ENCODE data around the gene MYRIP. TPM values are rescaled to one million over a fixed set of nuclear protein-coding genes. Genes with fewer than 3 reads are reported as not detected.
"Not testable (repeated sequence)": the region's sequence is repeated elsewhere in the genome, so short reads cannot be mapped to it uniquely, and the experiment has no call there.

MYRIP gene
- total RNA-seq, 1 donor: not detected

GRCh38 chr3:39812537-39812936 lies 3.1 kb downstream of the MYRIP start:
- DNase-seq (ENCODE audit: low read depth): no peak
- TF ChIP-seq CTCF (IDR thresholded peaks at IDR 0.05; ENCODE audit: insufficient read depth, low read depth, low read length): peak; percentile 9
- no peak overlapping the region for H3K4me3 ChIP-seq (ENCODE audit: low read depth, low read length)

- TF ChIP-seq CTCF (IDR thresholded peaks at IDR 0.05; ENCODE audit: insufficient read depth, low read depth, low read length): no peak
- H3K4me3 ChIP-seq (ENCODE audit: low read depth, low read length): no peak overlapping the region
- DNase-seq (ENCODE audit: low read depth): no peak
These were observed 4.6 kb downstream of the MYRIP start for GRCh38 chr3:39814007-39814406.

- DNase-seq (ENCODE audit: low read depth): no peak
- H3K4me3 ChIP-seq (ENCODE audit: low read depth, low read length): no peak overlapping the region
- no peak for TF ChIP-seq CTCF (IDR thresholded peaks at IDR 0.05; ENCODE audit: insufficient read depth, low read depth, low read length)
These were observed 10.5 kb downstream of the MYRIP start for GRCh38 chr3:39819899-39820298.

GRCh38 chr3:39833764-39834163 lies 24.4 kb downstream of the MYRIP start:
- DNase-seq (ENCODE audit: low read depth); H3K4me3 ChIP-seq (ENCODE audit: low read depth, low read length): not testable (repeated sequence)

- DNase-seq (ENCODE audit: low read depth): no peak
- H3K4me3 ChIP-seq (ENCODE audit: low read depth, low read length): no peak overlapping the region
- TF ChIP-seq CTCF (IDR thresholded peaks at IDR 0.05; ENCODE audit: insufficient read depth, low read depth, low read length): no peak
These were observed 30.1 kb downstream of the MYRIP start for GRCh38 chr3:39839484-39839883.

GRCh38 chr3:39843440-39843839 lies 34.0 kb downstream of the MYRIP start:
- no peak overlapping the region for H3K4me3 ChIP-seq (ENCODE audit: low read depth, low read length)
- no peak for DNase-seq (ENCODE audit: low read depth)
- TF ChIP-seq CTCF (IDR thresholded peaks at IDR 0.05; ENCODE audit: insufficient read depth, low read depth, low read length): no peak

GRCh38 chr3:39848365-39848764 lies 39.0 kb downstream of the MYRIP start:
- H3K4me3 ChIP-seq (ENCODE audit: low read depth, low read length): no peak overlapping the region
- TF ChIP-seq CTCF (IDR thresholded peaks at IDR 0.05; ENCODE audit: insufficient read depth, low read depth, low read length): no peak
- DNase-seq (ENCODE audit: low read depth): no peak

All from fibroblast of villous mesenchyme (primary cell).